Activated CD4-positive, alpha-beta T cell treated with anti-CD3 and anti-CD28 coated beads, Interleukin-2, amount 10 ng/mL, durations not matched to agents 24 days and 14 days (primary cell): ENCODE measurements around the gene KAT6B. TPM values are rescaled to one million over a fixed set of nuclear protein-coding genes. Genes with fewer than 3 reads are reported as not detected.
"Not testable (repeated sequence)": the region's sequence is repeated elsewhere in the genome, so short reads cannot be mapped to it uniquely, and the experiment has no call there.

ENCODE experiments used
- DNase-seq: peaks from one replicate; pipeline ENCODE4 v3.0.0; 2022
- H3K27ac Mint-ChIP-seq: one replicate; pipeline ENCODE4 v1.8.0; 2022; ENCODE audit warnings: mild to moderate bottlenecking, mixed read lengths
- H3K27me3 Mint-ChIP-seq: one replicate; pipeline ENCODE4 v1.8.0; 2022; ENCODE audit warnings: mixed read lengths
- H3K36me3 Mint-ChIP-seq: one replicate; pipeline ENCODE4 v1.8.0; 2022; ENCODE audit warnings: low read depth, mild to moderate bottlenecking, mixed read lengths
- H3K4me1 Mint-ChIP-seq: one replicate; pipeline ENCODE4 v1.8.0; 2021; ENCODE audit warnings: mixed read lengths
- H3K4me3 Mint-ChIP-seq: one replicate; pipeline ENCODE4 v1.8.0; 2022; ENCODE audit warnings: mild to moderate bottlenecking, moderate library complexity, mixed read lengths
- H3K9me3 Mint-ChIP-seq: one replicate; pipeline ENCODE4 v1.8.0; 2021; ENCODE audit warnings: mixed read lengths
- intact Hi-C: fragments of 100-400 bp; cut with micrococcal nuclease; formaldehyde crosslinking; loops from one replicate; pipeline ENCODE4 v1.15.1; 2023
- total RNA-seq: library from RNA; stranded (reverse); gene quantifications from 2 replicates; pipeline ENCODE4 v1.2.3, GENCODE V29; 2022

Gene KAT6B
- 21.2 and 21.7 TPM in 2 replicates for total RNA-seq

DNA sequence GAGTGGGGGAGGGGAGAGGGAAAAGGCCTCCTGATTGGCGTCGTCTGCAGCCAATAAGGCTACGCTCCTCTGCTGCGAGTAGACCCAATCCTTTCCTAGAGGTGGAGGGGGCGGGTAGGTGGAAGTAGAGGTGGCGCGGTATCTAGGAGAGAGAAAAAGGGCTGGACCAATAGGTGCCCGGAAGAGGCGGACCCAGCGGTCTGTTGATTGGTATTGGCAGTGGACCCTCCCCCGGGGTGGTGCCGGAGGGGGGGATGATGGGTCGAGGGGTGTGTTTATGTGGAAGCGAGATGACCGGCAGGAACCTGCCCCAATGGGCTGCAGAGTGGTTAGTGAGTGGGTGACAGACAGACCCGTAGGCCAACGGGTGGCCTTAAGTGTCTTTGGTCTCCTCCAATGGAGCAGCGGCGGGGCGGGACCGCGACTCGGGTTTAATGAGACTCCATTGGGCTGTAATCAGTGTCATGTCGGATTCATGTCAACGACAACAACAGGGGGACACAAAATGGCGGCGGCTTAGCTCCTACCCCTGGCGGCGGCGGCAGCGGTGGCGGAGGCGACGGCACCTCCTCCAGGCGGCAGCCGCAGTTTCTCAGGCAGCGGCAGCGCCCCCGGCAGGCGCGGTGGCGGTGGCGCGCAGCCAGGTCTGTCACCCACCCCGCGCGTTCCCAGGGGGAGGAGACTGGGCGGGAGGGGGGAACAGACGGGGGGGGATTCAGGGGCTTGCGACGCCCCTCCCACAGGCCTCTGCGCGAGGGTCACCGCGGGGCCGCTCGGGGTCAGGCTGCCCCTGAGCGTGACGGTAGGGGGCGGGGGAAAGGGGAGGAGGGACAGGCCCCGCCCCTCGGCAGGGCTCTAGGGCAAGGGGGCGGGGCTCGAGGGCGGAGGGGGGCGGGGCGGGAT, at the start of gene KAT6B:
Gene KAT6B, plus strand, starts transcription at position 459 of the 903 bp plus-strand sequence. CDS start 16,258 bp downstream, outside the sequence.
- H3K27ac Mint-ChIP-seq, result peak within 1 kb of the TSS; percentile 94
- no peaks in the 10 kb centered on the region for H3K27me3 Mint-ChIP-seq
- peaks cover 46% of the 10 kb centered on the region for H3K4me1 Mint-ChIP-seq
- peak within 1 kb of the TSS; percentile 87 for H3K4me3 Mint-ChIP-seq
- H3K9me3 Mint-ChIP-seq, result no peaks in the 10 kb centered on the region
- DNase-seq, result peak; percentile 100
- peaks cover 8% of the 10 kb centered on the region for H3K36me3 Mint-ChIP-seq
- intact Hi-C loops, result loop anchor here (1.0 to 10.0 kb wide), 12 partner anchors 26 to 675 kb away; partner anchors contain the start of gene ADK

DNA sequence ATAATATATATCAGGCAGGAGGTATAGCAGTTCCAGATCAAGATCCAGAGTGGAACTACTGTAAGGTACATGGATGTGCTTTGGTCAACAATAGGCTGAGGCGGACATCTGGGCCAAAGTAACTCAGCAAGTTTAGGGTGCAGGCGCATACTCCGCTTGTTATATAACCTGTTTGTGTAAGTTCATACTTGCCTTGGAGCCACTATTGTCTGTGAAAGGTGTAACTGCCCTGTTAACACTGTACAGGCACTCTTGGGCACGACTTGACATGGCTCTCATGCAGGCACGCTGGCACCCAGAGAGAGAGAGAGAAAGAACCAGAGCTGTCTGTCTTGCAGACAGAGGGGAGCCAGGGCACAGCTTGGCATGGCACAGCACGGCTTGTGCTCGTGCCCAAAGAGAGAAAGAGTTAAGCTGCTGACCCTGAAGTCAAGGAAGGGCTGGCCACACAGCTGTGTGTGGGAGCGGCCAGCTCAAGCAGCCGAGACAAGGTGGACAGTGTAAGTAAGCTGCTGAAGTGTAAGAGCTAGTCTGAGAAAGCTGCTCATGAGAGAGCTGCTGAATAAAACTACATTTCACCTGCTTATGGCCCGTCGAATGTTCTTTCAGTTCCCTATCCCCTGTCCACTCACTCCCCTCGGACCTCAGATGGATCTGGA, 47.8 kb upstream of the KAT6B start:
- peaks cover 11% of the 10 kb centered on the region for H3K9me3 Mint-ChIP-seq
- peaks cover under 1% of the 10 kb centered on the region for H3K36me3 Mint-ChIP-seq
- H3K4me1 Mint-ChIP-seq, result no peaks in the 10 kb centered on the region

DNA sequence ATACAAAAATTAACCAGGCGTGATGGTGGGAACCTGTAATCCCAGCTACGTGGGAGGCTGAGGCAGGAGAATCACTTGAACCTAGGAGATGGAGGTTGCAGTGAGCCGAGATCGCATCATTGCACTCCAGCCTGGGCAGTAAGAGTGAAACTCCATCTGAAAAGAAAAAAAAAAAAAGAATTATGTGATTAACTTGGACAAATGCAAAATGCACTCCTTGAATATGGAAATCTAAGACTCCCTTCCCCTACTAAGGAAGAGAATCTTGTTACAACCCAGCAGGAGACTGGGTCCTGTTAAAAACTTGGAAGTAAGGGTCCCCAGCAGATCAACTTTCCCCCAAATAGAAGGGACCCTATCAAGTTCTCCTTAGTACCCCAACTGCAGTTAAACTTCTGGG, 44.5 kb upstream of the KAT6B start:
- H3K27ac Mint-ChIP-seq, intact Hi-C loops, H3K27me3 Mint-ChIP-seq, H3K36me3 Mint-ChIP-seq, DNase-seq, H3K4me3 Mint-ChIP-seq, H3K9me3 Mint-ChIP-seq, H3K4me1 Mint-ChIP-seq: not testable (repeated sequence)

More for the DNA sequence above, 47.8 kb upstream of the KAT6B start:
- Mint-ChIP-seq H3K4me3 (no peak overlapping the region), H3K27ac (no peak overlapping the region), H3K27me3 (no peaks in the 10 kb centered on the region)
- intact Hi-C loops, result no loop called here
- no peak for DNase-seq

DNA sequence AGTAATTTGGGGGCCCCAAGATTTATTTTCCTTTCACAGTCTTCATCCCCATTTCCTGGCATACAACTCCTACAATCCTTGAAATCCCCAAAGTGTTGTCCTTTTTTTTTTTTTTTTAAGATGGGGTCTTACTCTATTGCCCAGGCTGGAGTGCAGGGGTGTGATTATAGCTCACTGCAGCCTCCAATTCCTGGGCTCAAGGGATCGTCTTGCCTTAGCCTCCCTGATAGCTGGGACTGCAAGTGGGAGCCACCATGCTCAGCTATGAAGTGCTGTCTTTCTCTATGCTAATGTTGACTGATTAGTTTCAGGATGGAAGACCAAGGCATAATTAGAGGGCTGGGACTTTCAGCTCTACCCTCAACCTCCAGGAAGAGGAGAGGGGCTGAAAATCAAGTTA, 41.9 kb upstream of the KAT6B start:
- Mint-ChIP-seq H3K36me3 (no peaks in the 10 kb centered on the region), H3K9me3 (no peaks in the 10 kb centered on the region), H3K4me3 (no peak overlapping the region), H3K27me3 (no peaks in the 10 kb centered on the region), H3K4me1 (no peaks in the 10 kb centered on the region), H3K27ac (no peak overlapping the region)
- intact Hi-C loops, result no loop called here
- no peak for DNase-seq

DNA sequence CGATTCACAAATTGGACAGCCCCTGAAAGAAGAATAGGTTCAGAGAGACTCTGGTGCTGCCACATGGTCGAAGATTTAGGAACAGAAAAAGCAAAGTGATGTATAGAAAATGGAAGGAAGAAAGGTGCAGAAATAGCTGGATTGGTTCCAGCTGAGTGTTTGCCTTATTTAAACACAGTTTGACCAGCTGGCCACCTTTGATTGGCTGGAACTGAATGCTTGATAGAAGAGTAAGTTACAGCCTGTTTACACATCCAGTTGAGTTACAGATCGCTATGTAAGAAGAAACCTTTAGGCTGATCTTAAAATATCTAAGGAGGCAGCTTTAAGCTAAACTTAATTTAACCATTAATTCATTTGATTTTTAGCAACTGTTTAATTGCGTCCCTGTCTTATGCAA, 40.3 kb upstream of the KAT6B start:
- no peaks in the 10 kb centered on the region for H3K9me3 Mint-ChIP-seq
- no peaks in the 10 kb centered on the region for H3K36me3 Mint-ChIP-seq
- intact Hi-C loops, result no loop called here
- H3K4me3 Mint-ChIP-seq, result no peak overlapping the region
- H3K4me1 Mint-ChIP-seq, result no peaks in the 10 kb centered on the region
- DNase-seq, result no peak
- H3K27me3 Mint-ChIP-seq, result no peaks in the 10 kb centered on the region
- H3K27ac Mint-ChIP-seq, result no peak overlapping the region

DNA sequence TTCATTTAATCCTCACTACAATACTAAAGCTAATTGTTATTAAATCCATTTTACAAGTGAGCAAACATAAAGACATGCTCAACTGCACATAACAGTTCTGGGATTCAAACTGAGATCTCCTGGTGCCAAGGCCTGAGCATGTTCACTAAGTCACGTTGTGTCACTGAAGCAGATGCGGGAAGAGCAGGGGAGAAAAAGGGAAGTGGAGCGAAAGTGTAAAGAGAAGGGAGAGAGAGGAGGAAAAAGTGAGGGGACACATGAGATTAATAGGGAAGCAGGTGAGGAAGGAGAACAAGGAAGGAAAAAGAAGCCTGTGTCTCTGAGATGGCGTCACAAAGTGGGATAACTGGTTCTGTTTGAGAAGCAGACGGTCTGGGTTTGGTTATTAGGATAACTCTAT, 38.9 kb upstream of the KAT6B start:
- Mint-ChIP-seq H3K27ac (no peak overlapping the region), H3K36me3 (no peaks in the 10 kb centered on the region), H3K9me3 (no peaks in the 10 kb centered on the region), H3K4me1 (no peaks in the 10 kb centered on the region), H3K4me3 (no peak overlapping the region), H3K27me3 (no peaks in the 10 kb centered on the region)
- intact Hi-C loops, result no loop called here
- no peak for DNase-seq

DNA sequence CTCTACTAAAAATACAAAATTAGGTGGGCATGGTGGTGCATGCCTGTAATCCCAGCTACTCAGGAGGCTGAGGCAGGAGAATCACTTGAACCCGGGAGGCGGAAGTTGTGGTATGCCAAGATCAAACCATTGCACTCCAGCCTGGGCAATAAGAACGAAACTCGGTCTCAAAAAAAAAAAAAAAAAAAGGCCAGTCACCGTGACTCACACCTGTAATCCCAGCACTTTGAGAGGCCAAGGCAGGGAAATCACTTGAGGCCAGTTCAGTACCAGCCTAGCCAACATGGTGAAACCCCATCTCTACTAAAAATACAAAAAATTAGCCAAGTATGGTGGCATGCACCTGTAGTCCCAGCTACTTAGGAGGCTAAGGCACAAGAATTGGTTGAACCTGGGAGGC, 34.4 kb upstream of the KAT6B start:
- H3K4me3 Mint-ChIP-seq, intact Hi-C loops: not testable (repeated sequence)

DNA sequence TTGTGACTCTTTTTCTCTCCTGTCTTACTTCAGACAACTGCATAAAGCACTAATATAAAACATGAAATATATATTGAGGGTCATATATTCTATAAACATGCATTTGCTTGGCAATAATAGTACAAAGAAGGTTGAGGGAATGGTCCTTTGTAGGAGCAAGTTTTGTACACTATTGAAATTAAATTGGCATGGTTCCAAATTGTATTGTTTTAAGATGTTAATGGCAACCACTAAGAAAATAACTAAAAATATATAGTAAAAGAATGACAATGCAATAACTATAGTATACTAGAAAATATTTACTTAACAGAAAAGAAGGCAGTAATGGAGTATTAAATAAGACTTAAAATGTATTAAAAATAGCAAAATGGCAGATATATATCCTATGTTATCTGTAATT, 33.7 kb upstream of the KAT6B start:
- no peak overlapping the region for H3K27ac Mint-ChIP-seq
- H3K4me3 Mint-ChIP-seq, result no peak overlapping the region
- intact Hi-C loops, result no loop called here
- no peaks in the 10 kb centered on the region for H3K9me3 Mint-ChIP-seq
- no peaks in the 10 kb centered on the region for H3K36me3 Mint-ChIP-seq
- H3K4me1 Mint-ChIP-seq, result peaks cover 4% of the 10 kb centered on the region
- H3K27me3 Mint-ChIP-seq, result no peaks in the 10 kb centered on the region
- DNase-seq, result no peak

More for the DNA sequence above, 34.4 kb upstream of the KAT6B start:
- H3K27ac Mint-ChIP-seq, DNase-seq, H3K36me3 Mint-ChIP-seq, H3K27me3 Mint-ChIP-seq, H3K4me1 Mint-ChIP-seq, H3K9me3 Mint-ChIP-seq: not testable (repeated sequence)

DNA sequence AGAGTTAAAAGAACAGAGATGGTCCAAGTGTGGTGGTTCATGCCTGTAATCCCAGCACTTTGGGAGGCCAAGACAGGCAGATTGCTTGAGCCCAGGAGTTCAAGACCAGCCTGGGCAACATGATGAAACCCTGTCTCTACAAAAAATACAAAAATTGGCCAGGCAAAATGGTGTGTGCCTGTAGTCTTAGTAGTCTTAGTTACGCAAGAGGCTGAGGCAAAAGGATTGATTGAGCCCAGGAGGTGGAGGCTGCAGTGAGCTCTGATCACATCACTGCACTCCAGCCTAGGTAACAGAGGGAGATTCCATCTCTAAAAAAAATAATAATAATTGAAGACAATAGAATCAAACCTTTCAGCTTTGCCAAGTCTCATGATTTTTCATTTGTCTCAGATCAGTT, 33.2 kb upstream of the KAT6B start:
- H3K4me1 Mint-ChIP-seq, intact Hi-C loops: not testable (repeated sequence)

DNA sequence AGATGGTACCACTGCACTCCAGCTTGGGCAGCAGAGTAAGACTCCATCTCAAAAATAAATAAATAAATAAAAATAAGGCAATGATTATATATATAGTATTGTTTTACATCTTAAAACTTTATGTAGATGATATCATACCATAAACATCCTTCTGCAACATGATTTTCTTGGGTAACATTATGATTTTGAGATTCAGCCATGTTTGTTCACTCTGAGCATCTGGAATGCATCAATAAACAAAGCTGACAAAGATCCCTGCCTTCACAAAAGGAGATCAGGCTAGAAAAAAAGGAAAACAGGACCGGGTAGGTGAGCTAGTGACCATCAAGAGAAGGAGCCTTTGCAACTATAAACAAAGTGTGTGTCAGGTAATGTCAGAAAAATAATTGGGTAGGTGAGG, 31.9 kb upstream of the KAT6B start:
- no peaks in the 10 kb centered on the region for H3K9me3 Mint-ChIP-seq
- no peak overlapping the region for H3K27ac Mint-ChIP-seq
- H3K4me1 Mint-ChIP-seq, result peaks cover 4% of the 10 kb centered on the region
- no peak overlapping the region for H3K4me3 Mint-ChIP-seq
- DNase-seq, result no peak
- intact Hi-C loops, result no loop called here
- H3K27me3 Mint-ChIP-seq, result no peaks in the 10 kb centered on the region
- H3K36me3 Mint-ChIP-seq, result no peaks in the 10 kb centered on the region

More for the DNA sequence above, 33.2 kb upstream of the KAT6B start:
- H3K27ac Mint-ChIP-seq, H3K4me3 Mint-ChIP-seq, H3K9me3 Mint-ChIP-seq, H3K27me3 Mint-ChIP-seq, DNase-seq, H3K36me3 Mint-ChIP-seq: not testable (repeated sequence)

DNA sequence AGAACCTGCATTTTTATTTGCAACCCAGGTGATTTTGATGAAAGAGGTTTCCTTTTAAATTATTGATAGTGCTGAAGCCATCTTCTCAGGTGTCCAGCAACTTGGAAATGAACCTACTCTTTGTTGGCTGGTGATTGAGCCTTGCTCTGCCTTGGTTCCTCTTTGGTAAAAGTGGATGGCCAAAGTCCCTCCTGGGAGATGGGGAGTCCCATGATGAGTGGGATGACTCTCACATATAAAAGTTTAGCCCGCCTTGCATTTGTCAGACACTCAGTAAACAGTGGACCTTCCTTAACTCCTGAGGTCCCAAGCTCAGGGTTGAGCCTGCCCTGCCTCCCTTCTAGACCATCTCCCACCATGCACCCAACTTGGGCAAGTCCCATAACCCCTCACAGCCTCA, 28.9 kb upstream of the KAT6B start:
- Mint-ChIP-seq H3K27ac (no peak overlapping the region), H3K9me3 (no peaks in the 10 kb centered on the region), H3K27me3 (no peaks in the 10 kb centered on the region), H3K4me3 (no peak overlapping the region), H3K4me1 (peaks cover 10% of the 10 kb centered on the region), H3K36me3 (no peaks in the 10 kb centered on the region)
- DNase-seq, result no peak
- intact Hi-C loops, result no loop called here

DNA sequence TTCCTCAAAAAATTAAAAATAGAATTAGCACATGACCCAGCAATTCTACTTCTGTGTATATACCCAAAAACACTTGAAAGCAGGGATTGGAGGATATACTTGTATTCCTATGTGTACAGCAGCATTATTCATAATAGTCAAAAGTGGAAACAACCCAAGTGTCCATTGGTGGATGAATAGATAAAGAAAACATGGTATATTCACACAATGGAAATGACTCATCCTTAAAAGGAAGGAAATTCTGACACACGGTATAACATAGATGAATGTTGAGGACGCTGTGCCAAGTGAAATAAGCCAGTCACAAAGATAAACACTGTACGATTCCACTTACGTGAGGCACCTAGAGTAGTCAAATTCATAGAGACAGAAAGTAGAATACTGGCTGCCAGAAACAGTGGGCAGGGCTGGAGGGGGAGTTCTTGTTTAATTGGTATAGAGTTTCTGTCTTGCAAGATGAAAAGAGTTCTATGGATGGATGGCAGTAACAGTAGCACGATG, 26.6 kb upstream of the KAT6B start:
- peak; percentile 64 for DNase-seq
- Mint-ChIP-seq H3K27me3 (no peaks in the 10 kb centered on the region), H3K4me3 (no peak overlapping the region), H3K4me1 (peaks cover 10% of the 10 kb centered on the region), H3K36me3 (no peaks in the 10 kb centered on the region), H3K27ac (peak overlapping the region; percentile 73), H3K9me3 (no peaks in the 10 kb centered on the region)
- intact Hi-C loops, result loop anchor here (1.0 to 2.0 kb wide), 3 partner anchors 27 to 215 kb away; partner anchors contain the start of gene KAT6B

DNA sequence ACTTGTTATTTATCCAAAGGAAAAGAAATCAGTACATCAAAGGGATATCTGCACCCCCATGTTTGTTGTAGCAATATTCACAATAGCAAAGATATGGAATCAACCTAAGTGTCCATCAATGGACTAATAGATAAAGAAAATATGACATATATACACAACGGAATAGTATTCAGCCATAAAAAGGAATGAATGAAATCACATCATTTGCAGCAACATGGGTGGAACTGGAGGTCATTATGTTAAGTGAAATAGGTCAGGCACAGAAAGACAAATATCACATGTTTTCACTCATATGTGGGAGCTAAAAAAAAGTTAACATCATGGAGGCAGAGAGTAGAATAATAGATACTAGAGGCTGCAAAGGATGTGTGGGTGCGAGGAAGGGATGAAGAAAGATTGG, 25.0 kb upstream of the KAT6B start:
- H3K27me3 Mint-ChIP-seq, result no peaks in the 10 kb centered on the region
- peaks cover 6% of the 10 kb centered on the region for H3K4me1 Mint-ChIP-seq

DNA sequence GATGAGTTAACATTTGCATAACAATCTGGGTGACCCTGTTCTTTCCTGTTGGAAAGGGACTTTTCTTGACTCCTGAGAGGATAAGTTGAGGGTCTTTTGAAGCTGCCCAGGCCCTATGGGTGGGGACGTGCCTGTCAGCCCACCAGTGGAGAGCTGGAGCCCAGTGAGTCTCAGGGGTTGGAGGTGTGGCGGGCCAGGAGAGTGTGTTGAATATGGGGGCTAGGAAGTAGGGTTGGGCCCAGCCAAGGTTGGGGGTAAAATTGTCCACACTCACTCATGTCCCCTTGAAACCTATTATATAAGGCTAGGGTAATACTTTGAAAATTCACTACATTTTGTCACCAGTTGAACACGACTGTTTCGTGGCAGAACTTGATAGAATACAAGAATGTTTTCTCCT, 17.9 kb upstream of the KAT6B start:
- Mint-ChIP-seq H3K36me3 (no peaks in the 10 kb centered on the region), H3K9me3 (no peaks in the 10 kb centered on the region), H3K4me3 (no peak overlapping the region), H3K4me1 (no peaks in the 10 kb centered on the region), H3K27ac (no peak overlapping the region), H3K27me3 (no peaks in the 10 kb centered on the region)
- no peak for DNase-seq
- intact Hi-C loops, result no loop called here

More for the DNA sequence above, 25.0 kb upstream of the KAT6B start:
- no peaks in the 10 kb centered on the region for H3K36me3 Mint-ChIP-seq
- intact Hi-C loops, result loop anchor here (2.0 kb wide), 1 partner anchor 217 kb away; no protein-coding TSS in a partner anchor
- DNase-seq, result no peak
- no peak overlapping the region for H3K27ac Mint-ChIP-seq
- H3K4me3 Mint-ChIP-seq, result no peak overlapping the region
- no peaks in the 10 kb centered on the region for H3K9me3 Mint-ChIP-seq
